Measurements from ENCODE around the gene CORO1C. TPM values are rescaled to one million over a fixed set of nuclear protein-coding genes. Genes with fewer than 3 reads are reported as not detected.
A peak's percentile ranks its signal among the peaks of the same experiment; 100 is the strongest.

Gene CORO1C
- total RNA-seq, 1 experiment from 2014 or later: 138 TPM

DNA sequence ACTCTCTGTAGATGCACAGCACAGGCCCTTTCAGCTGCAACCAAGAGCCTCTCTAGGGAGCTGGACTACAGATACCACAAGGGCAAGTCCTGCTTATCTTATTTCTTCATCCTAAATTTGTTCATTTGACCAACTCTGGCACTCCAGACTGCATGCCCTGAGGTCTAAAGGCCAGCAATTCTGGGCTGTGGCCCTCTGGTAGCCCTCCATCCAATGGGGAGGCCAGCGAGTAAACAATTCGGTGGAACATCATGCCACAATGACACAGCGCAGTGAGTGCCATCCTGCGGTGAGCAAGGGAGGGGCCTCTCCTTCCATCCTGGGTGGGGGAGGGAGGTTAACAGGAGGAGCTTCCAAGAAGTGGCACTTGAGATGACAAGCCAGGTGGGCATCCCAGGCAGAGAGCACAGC, 97.0 kb downstream of the CORO1C start:
- H4K20me1 ChIP-seq (ENCODE audit: insufficient read depth): no peaks in the 10 kb centered on the region
- no peak overlapping the region for H3K27ac ChIP-seq (ENCODE audit: low read depth, low read length)
- intact Hi-C loops (cut with micrococcal nuclease): no loop called here
- no peaks in the 10 kb centered on the region for H3K36me3 ChIP-seq (ENCODE audit: control insufficient read depth in 1 of 2, insufficient read depth in 2 of 2, low read length in 2 of 2)
- no peaks in the 10 kb centered on the region for H3K27me3 ChIP-seq (ENCODE audit: insufficient read depth, low read length)
- H3K9ac ChIP-seq (ENCODE audit: low read length): no peak overlapping the region
- RAD21 ChIA-PET (ENCODE audit: low non-redundant PET in 1 of 2, low total read pairs in 2 of 2, uncharacterized antibody in 2 of 2, unreplicated experiment in 2 of 2): no interaction called here
- no peaks in the 10 kb centered on the region for H3K79me2 ChIP-seq (ENCODE audit: insufficient read depth, low read length)
- ATAC-seq: peak; percentile 26
- POLR2A ChIA-PET: no interaction called here
- CTCF ChIA-PET: no interaction called here
- no peaks in the 10 kb centered on the region for H3K9me2 ChIP-seq (ENCODE audit: insufficient read depth)
- H3K9me3 ChIP-seq (ENCODE audit: control insufficient read depth in 1 of 2, insufficient read depth in 1 of 2, low read depth in 1 of 2, low read length in 2 of 2): no peaks in the 10 kb centered on the region
- no peak overlapping the region for H3K4me3 ChIP-seq (replicated peaks in 1 of 2; ENCODE audit: low read depth in 1 of 2, low read length in 2 of 2)
- TF ChIP-seq, protein P1, sequence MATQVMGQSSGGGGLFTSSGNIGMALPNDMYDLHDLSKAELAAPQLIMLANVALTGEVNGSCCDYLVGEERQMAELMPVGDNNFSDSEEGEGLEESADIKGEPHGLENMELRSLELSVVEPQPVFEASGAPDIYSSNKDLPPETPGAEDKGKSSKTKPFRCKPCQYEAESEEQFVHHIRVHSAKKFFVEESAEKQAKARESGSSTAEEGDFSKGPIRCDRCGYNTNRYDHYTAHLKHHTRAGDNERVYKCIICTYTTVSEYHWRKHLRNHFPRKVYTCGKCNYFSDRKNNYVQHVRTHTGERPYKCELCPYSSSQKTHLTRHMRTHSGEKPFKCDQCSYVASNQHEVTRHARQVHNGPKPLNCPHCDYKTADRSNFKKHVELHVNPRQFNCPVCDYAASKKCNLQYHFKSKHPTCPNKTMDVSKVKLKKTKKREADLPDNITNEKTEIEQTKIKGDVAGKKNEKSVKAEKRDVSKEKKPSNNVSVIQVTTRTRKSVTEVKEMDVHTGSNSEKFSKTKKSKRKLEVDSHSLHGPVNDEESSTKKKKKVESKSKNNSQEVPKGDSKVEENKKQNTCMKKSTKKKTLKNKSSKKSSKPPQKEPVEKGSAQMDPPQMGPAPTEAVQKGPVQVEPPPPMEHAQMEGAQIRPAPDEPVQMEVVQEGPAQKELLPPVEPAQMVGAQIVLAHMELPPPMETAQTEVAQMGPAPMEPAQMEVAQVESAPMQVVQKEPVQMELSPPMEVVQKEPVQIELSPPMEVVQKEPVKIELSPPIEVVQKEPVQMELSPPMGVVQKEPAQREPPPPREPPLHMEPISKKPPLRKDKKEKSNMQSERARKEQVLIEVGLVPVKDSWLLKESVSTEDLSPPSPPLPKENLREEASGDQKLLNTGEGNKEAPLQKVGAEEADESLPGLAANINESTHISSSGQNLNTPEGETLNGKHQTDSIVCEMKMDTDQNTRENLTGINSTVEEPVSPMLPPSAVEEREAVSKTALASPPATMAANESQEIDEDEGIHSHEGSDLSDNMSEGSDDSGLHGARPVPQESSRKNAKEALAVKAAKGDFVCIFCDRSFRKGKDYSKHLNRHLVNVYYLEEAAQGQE (IDR thresholded peaks at IDR 0.05; ENCODE audit: low read depth): no peak
- TF ChIP-seq POLR2A (IDR thresholded peaks at IDR 0.05; ENCODE audit: borderline replicate concordance, extremely low read depth, insufficient read depth, insufficient read length): no peak
- no peak for TF ChIP-seq ZNF274 (IDR thresholded peaks at IDR 0.05; ENCODE audit: low read depth, low read length)
- no peak for TF ChIP-seq CBX3 (IDR thresholded peaks at IDR 0.05; ENCODE audit: low read depth)
- TF ChIP-seq EZH2phosphoT487 (IDR thresholded peaks at IDR 0.05; ENCODE audit: borderline replicate concordance): no peak
- TF ChIP-seq, protein P2, sequence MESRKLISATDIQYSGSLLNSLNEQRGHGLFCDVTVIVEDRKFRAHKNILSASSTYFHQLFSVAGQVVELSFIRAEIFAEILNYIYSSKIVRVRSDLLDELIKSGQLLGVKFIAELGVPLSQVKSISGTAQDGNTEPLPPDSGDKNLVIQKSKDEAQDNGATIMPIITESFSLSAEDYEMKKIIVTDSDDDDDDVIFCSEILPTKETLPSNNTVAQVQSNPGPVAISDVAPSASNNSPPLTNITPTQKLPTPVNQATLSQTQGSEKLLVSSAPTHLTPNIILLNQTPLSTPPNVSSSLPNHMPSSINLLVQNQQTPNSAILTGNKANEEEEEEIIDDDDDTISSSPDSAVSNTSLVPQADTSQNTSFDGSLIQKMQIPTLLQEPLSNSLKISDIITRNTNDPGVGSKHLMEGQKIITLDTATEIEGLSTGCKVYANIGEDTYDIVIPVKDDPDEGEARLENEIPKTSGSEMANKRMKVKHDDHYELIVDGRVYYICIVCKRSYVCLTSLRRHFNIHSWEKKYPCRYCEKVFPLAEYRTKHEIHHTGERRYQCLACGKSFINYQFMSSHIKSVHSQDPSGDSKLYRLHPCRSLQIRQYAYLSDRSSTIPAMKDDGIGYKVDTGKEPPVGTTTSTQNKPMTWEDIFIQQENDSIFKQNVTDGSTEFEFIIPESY (IDR thresholded peaks at IDR 0.05; ENCODE audit: extremely low read depth, insufficient replicate concordance, low read length): no peak
- TF ChIP-seq, protein P3, sequence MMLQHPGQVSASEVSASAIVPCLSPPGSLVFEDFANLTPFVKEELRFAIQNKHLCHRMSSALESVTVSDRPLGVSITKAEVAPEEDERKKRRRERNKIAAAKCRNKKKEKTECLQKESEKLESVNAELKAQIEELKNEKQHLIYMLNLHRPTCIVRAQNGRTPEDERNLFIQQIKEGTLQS (IDR thresholded peaks at IDR 0.05): no peak
- no peak for TF ChIP-seq SP1 (IDR thresholded peaks at IDR 0.05; ENCODE audit: low read depth)
- no peak for TF ChIP-seq POLR2AphosphoS5 (IDR thresholded peaks at IDR 0.05; ENCODE audit: low read depth, low read length)
- TF ChIP-seq FOSL1 (IDR thresholded peaks at IDR 0.05; ENCODE audit: low read depth): no peak
- no peak for TF ChIP-seq RAD21 (IDR thresholded peaks at IDR 0.05; ENCODE audit: low read depth)
- no peak for DNase-seq (ENCODE audit: low read depth, low spot score)
- H2AFZ ChIP-seq (ENCODE audit: low read depth, low read length, poor library complexity, severe bottlenecking): no peak overlapping the region
- peak overlapping the region; percentile 27; the same call in 1 of the 2 replicates for H3K4me2 ChIP-seq (ENCODE audit: low read length)
- no TSS peak for BruUV-seq (replicated peaks)
- peaks cover 24 to 25% of the 10 kb centered on the region in 2 experiments for H3K4me1 ChIP-seq (ENCODE audit: control insufficient read depth in 1 of 2, insufficient read depth in 2 of 2, low read length in 2 of 2)

Measured in HCT116 (cell line).